HEK293T (cell line): Measurements from ENCODE around the gene NDRG4.

ENCODE experiments used
- BHLHE40 ChIP-seq: fragments of 450-650 bp; IDR thresholded peaks from 2 replicates; pipeline ENCODE4 v1.6.1; 2016; ENCODE audit warnings: mild to moderate bottlenecking, moderate library complexity, borderline replicate concordance
- CTBP1 ChIP-seq: fragments of 450-650 bp; IDR thresholded peaks from 2 replicates; pipeline ENCODE4 v1.6.1; 2016; ENCODE audit warnings: borderline replicate concordance
- ELF4 ChIP-seq: fragments of 450-650 bp; IDR thresholded peaks from 2 replicates; pipeline ENCODE4 v1.6.1; 2017; ENCODE audit warnings: antibody characterized with exemption
- FOXA1 ChIP-seq: fragments of 450-650 bp; IDR thresholded peaks from 2 replicates; pipeline ENCODE4 v1.6.1; 2016; ENCODE audit warnings: mild to moderate bottlenecking
- FOXM1 ChIP-seq: fragments of 450-650 bp; IDR thresholded peaks from 2 replicates; pipeline ENCODE4 v1.6.1; 2017; ENCODE audit warnings: mild to moderate bottlenecking, borderline replicate concordance
- NFRKB ChIP-seq: fragments of 450-650 bp; IDR thresholded peaks from 2 replicates; pipeline ENCODE4 v1.6.1; 2016; ENCODE audit warnings: mild to moderate bottlenecking, moderate library complexity
- SP1 ChIP-seq: fragments of 450-650 bp; IDR thresholded peaks from 2 replicates; pipeline ENCODE4 v1.6.1; 2017
- TARDBP ChIP-seq: fragments of 450-650 bp; IDR thresholded peaks from 2 replicates; pipeline ENCODE4 v1.6.1; 2016
- ZNF384 ChIP-seq: fragments of 450-650 bp; IDR thresholded peaks from 2 replicates; pipeline ENCODE4 v1.6.1; 2016
- TF ChIP-seq, protein P1 (sequence below): fragments of 450-650 bp; IDR thresholded peaks from 2 replicates; pipeline ENCODE4 v1.6.1; 2016

DNA sequence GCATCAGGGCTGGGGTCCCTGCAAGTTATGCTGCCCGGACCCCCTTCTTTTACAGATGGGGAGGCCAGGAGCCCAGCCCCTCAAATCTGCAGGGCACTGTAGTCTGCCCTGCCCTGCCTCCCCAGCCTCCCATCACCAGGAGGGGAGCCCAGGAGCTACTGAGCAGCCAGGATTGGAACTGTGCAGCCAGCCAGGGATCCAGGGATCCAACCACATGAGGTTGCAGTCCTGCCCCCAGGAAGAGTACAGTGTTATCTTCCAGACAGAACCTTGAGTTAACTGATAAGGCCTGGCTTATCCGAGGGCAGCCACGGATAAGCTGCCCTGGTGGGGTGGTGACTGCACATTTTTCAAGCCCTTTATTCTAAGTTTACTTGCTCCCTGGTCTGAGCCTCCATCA lies 11.4 kb upstream of the NDRG4 start:
- no peak for TF ChIP-seq FOXA1
- no peak for TF ChIP-seq ELF4
- no peak for TF ChIP-seq SP1
- TF ChIP-seq TARDBP: no peak
- no peak for TF ChIP-seq BHLHE40
- TF ChIP-seq FOXM1: no peak
- TF ChIP-seq, protein P1, sequence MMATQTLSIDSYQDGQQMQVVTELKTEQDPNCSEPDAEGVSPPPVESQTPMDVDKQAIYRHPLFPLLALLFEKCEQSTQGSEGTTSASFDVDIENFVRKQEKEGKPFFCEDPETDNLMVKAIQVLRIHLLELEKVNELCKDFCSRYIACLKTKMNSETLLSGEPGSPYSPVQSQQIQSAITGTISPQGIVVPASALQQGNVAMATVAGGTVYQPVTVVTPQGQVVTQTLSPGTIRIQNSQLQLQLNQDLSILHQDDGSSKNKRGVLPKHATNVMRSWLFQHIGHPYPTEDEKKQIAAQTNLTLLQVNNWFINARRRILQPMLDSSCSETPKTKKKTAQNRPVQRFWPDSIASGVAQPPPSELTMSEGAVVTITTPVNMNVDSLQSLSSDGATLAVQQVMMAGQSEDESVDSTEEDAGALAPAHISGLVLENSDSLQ: no peak
- no peak for TF ChIP-seq NFRKB
- no peak for TF ChIP-seq ZNF384
- no peak for TF ChIP-seq CTBP1
